T-cell (primary cell): ENCODE data around the gene APC2. TPM values are rescaled to one million over a fixed set of nuclear protein-coding genes. Genes with fewer than 3 reads are reported as not detected.

Source experiments
- ATAC-seq, 4 experiments: fragments of 200-7000 bp in 3 of 4; fragments of 150-1000 bp in 1 of 4; cut with Tn5 transposase; replicated peaks in 1 of 4; 1 replicate in 3 of 4; 2 replicates in 1 of 4; pipeline ENCODE4 v1.10.0; 2021; ENCODE audit warnings: moderate library complexity in 3 of 4, mild to moderate bottlenecking in 2 of 4, moderate number of reproducible peaks in 1 of 4
- CTCF ChIA-PET, 2 donors: fragments of 300-600 bp; sonication (Branson Sonifier 250); formaldehyde crosslinking; loops; one replicate each; lab custom pipeline; 2022; ENCODE audit warnings: antibody characterized with exemption in 2 of 2; lab: Charles Lee
- POLR2A ChIA-PET, 2 donors: fragments of 300-600 bp; sonication (Branson Sonifier 250); formaldehyde crosslinking; loops; one replicate each; lab custom pipeline; 2022; ENCODE audit warnings: antibody characterized with exemption in 2 of 2; lab: Charles Lee
- DNase-seq, 35 experiments: peaks; one replicate each; pipeline versions ENCODE4 v3.0.0 to v3.0.0-alpha.2; 2013 to 2023
- H3K27ac ChIP-seq: one replicate; pipeline ENCODE4 v1.5.1; 2013; ENCODE audit warnings: low read length
- H3K27me3 ChIP-seq, 2 experiments: replicated peaks in 1 of 2; 1 replicate in 1 of 2; 2 replicates in 1 of 2; pipeline versions ENCODE4 v1.6.1 to v1.7.0; 2013; ENCODE audit warnings: low read length in 1 of 2, mixed read lengths in 1 of 2; ENCODE audit not compliant: control insufficient read depth in 2 of 2, insufficient read depth in 2 of 2; ENCODE audit errors: extremely low read depth in 1 of 2
- H3K36me3 ChIP-seq, 2 donors: 1 replicate in 1 of 2; 2 replicates in 1 of 2; pipeline versions ENCODE4 v1.6.1 to v1.7.0; 2013; ENCODE audit warnings: low read length in 1 of 2; ENCODE audit not compliant: control insufficient read depth in 2 of 2, insufficient read depth in 1 of 2; ENCODE audit errors: extremely low read depth in 1 of 2
- H3K4me1 ChIP-seq, 2 experiments: 1 replicate in 1 of 2; 2 replicates in 1 of 2; pipeline versions ENCODE4 v1.6.1 to v1.7.0; 2013; ENCODE audit warnings: low read length in 2 of 2, mixed read lengths in 1 of 2; ENCODE audit not compliant: insufficient read depth in 2 of 2, control insufficient read depth in 1 of 2; ENCODE audit errors: extremely low read depth in 1 of 2
- H3K4me3 ChIP-seq, 2 donors: 1 replicate in 1 of 2; 2 replicates in 1 of 2; pipeline versions ENCODE4 v1.5.1 to v1.7.0; 2013; ENCODE audit warnings: mild to moderate bottlenecking in 2 of 2, low read length in 1 of 2, moderate library complexity in 1 of 2; ENCODE audit not compliant: control insufficient read depth in 1 of 2; ENCODE audit errors: extremely low read depth in 1 of 2
- H3K9me3 ChIP-seq: 2 replicates; pipeline ENCODE4 v1.7.0; 2013
- H3K27ac Mint-ChIP-seq, 2 donors: one replicate each; pipeline ENCODE4 v1.8.0; 2020 to 2021; ENCODE audit warnings: mild to moderate bottlenecking in 2 of 2, mixed read lengths in 2 of 2
- H3K27me3 Mint-ChIP-seq, 2 donors: one replicate each; pipeline ENCODE4 v1.8.0; 2021 to 2022; ENCODE audit warnings: mixed read lengths in 2 of 2
- H3K36me3 Mint-ChIP-seq: one replicate; pipeline ENCODE4 v1.8.0; 2021; ENCODE audit warnings: mixed read lengths
- H3K4me1 Mint-ChIP-seq, 3 donors: one replicate each; pipeline ENCODE4 v1.8.0; 2020 to 2022; ENCODE audit warnings: mixed read lengths in 3 of 3, mild to moderate bottlenecking in 1 of 3
- H3K4me3 Mint-ChIP-seq, 3 donors: one replicate each; pipeline ENCODE4 v1.8.0; 2020 to 2022; ENCODE audit warnings: mild to moderate bottlenecking in 3 of 3, mixed read lengths in 3 of 3, moderate library complexity in 3 of 3
- H3K9me3 Mint-ChIP-seq, 3 donors: one replicate each; pipeline ENCODE4 v1.8.0; 2020 to 2022; ENCODE audit warnings: mixed read lengths in 3 of 3
- WGBS: methylation state at CpG from one replicate; pipeline ENCODE4 v1.1.5; 2013; ENCODE audit warnings: missing lambda C conversion rate; ENCODE audit not compliant: insufficient coverage; 5-methylcytosine and 5-hydroxymethylcytosine counted together
- total RNA-seq, 35 experiments: library from RNA in 6 of 35; stranded (reverse) in 6 of 35; fragments of 120-200 nt in 1 of 35; gene quantifications; one replicate each; pipeline versions ENCODE4 v1.2.1 to v1.2.4 and lab custom pipeline; 2013 to 2026

APC2 gene
- total RNA-seq, 5 donors from 2014 or later (not counting 1 experiment from before 2014, with no cell fraction given): 0.08 to 0.29 (median 0.13) TPM

- peaks cover 18 to 51% of the 10 kb centered on the region in 2 donors for H3K27me3 Mint-ChIP-seq
- peaks cover 4 to 32% of the 10 kb centered on the region in 2 experiments for H3K4me1 ChIP-seq
- WGBS: 34% methylated on average over 35 of the region's 43 CpGs
- H3K36me3 ChIP-seq: peaks cover 0 to 3% of the 10 kb centered on the region in 2 donors
- H3K27ac Mint-ChIP-seq: no peak overlapping the region
- peak overlapping the region in 1 of 3 donors; percentile 58 for H3K4me3 Mint-ChIP-seq
- ChIA-PET CTCF (no interaction called here), POLR2A (no interaction called here)
- ATAC-seq: no peak
- no peak overlapping the region for H3K27ac ChIP-seq
- H3K4me1 Mint-ChIP-seq: peaks cover 7 to 16% (median 10%) of the 10 kb centered on the region in 3 donors
- no peak for DNase-seq
- peaks cover 3% of the 10 kb centered on the region for H3K36me3 Mint-ChIP-seq
- H3K9me3 ChIP-seq: no peaks in the 10 kb centered on the region
- peaks cover 4 to 74% of the 10 kb centered on the region in 2 experiments for H3K27me3 ChIP-seq
- H3K4me3 ChIP-seq: no peak overlapping the region
- no peaks in the 10 kb centered on the region for H3K9me3 Mint-ChIP-seq
Measured at GRCh38 chr19:1456121-1456900, 6.4 kb downstream of the APC2 start.

- WGBS: 25% methylated on average over 48 of the region's 48 CpGs
- H3K9me3 ChIP-seq: no peaks in the 10 kb centered on the region
- Mint-ChIP-seq H3K4me1 (peaks cover 7 to 16% (median 10%) of the 10 kb centered on the region in 3 donors), H3K36me3 (peaks cover 3% of the 10 kb centered on the region), H3K9me3 (no peaks in the 10 kb centered on the region), H3K4me3 (no peak overlapping the region), H3K27ac (no peak overlapping the region), H3K27me3 (peaks cover 14 to 45% of the 10 kb centered on the region in 2 donors)
- ChIA-PET POLR2A (no interaction called here), CTCF (no interaction called here)
- DNase-seq (no peak), ATAC-seq (no peak)
- H3K4me3 ChIP-seq: no peak overlapping the region
- H3K27me3 ChIP-seq: peaks cover 4 to 65% of the 10 kb centered on the region in 2 experiments
- peaks cover 4 to 32% of the 10 kb centered on the region in 2 experiments for H3K4me1 ChIP-seq
- H3K36me3 ChIP-seq: peaks cover 0 to 3% of the 10 kb centered on the region in 2 donors
- no peak overlapping the region for H3K27ac ChIP-seq
Measured at GRCh38 chr19:1457031-1457739, 7.3 kb downstream of the APC2 start.

GRCh38 chr19:1457892-1458291, 8.0 kb downstream of the APC2 start:
- Mint-ChIP-seq H3K27ac (no peak overlapping the region), H3K36me3 (peaks cover 3% of the 10 kb centered on the region), H3K9me3 (no peaks in the 10 kb centered on the region), H3K4me1 (peaks cover 7 to 16% (median 10%) of the 10 kb centered on the region in 3 donors), H3K4me3 (no peak overlapping the region), H3K27me3 (peaks cover 12 to 41% of the 10 kb centered on the region in 2 donors)
- WGBS: 83% methylated on average over 16 of the region's 16 CpGs
- CTCF ChIA-PET: no interaction called here
- peaks cover 2 to 58% of the 10 kb centered on the region in 2 experiments for H3K27me3 ChIP-seq
- H3K36me3 ChIP-seq: peaks cover 0 to 3% of the 10 kb centered on the region in 2 donors
- POLR2A ChIA-PET: no interaction called here
- H3K4me1 ChIP-seq: peaks cover 4 to 28% of the 10 kb centered on the region in 2 experiments
- no peak overlapping the region for H3K27ac ChIP-seq
- no peak overlapping the region for H3K4me3 ChIP-seq
- DNase-seq: no peak
- ATAC-seq: no peak
- H3K9me3 ChIP-seq: no peaks in the 10 kb centered on the region

- 83% methylated on average over 1 of the region's 9 CpGs for WGBS
- H3K27ac ChIP-seq: no peak overlapping the region
- H3K27me3 ChIP-seq: peaks cover 0 to 49% of the 10 kb centered on the region in 2 experiments
- peaks cover 0 to 3% of the 10 kb centered on the region in 2 donors for H3K36me3 ChIP-seq
- peaks cover 4 to 23% of the 10 kb centered on the region in 2 experiments for H3K4me1 ChIP-seq
- no peaks in the 10 kb centered on the region for H3K9me3 ChIP-seq
- H3K4me3 ChIP-seq: no peak overlapping the region
- CTCF ChIA-PET: no interaction called here
- Mint-ChIP-seq H3K36me3 (peaks cover 3% of the 10 kb centered on the region), H3K4me3 (no peak overlapping the region), H3K27me3 (peaks cover 6 to 36% of the 10 kb centered on the region in 2 donors), H3K27ac (no peak overlapping the region), H3K4me1 (peaks cover 7 to 11% (median 8%) of the 10 kb centered on the region in 3 donors), H3K9me3 (no peaks in the 10 kb centered on the region)
- DNase-seq (no peak), ATAC-seq (no peak)
- POLR2A ChIA-PET: no interaction called here
Measured at GRCh38 chr19:1459479-1459878, 9.6 kb downstream of the APC2 start.

GRCh38 chr19:1460033-1460995, 10.4 kb downstream of the APC2 start:
- H3K27ac Mint-ChIP-seq: no peak overlapping the region
- H3K36me3 Mint-ChIP-seq: peaks cover 3% of the 10 kb centered on the region
- Histone ChIP-seq H3K27me3 (peaks cover 0 to 49% of the 10 kb centered on the region in 2 experiments), H3K27ac (no peak overlapping the region), H3K9me3 (no peaks in the 10 kb centered on the region), H3K4me1 (peaks cover 0 to 15% of the 10 kb centered on the region in 2 experiments), H3K4me3 (no peak overlapping the region), H3K36me3 (peaks cover 0 to 3% of the 10 kb centered on the region in 2 donors)
- DNase-seq: no peak
- no peak overlapping the region for H3K4me3 Mint-ChIP-seq
- H3K4me1 Mint-ChIP-seq: peaks cover 5 to 6% (median 5%) of the 10 kb centered on the region in 3 donors
- ChIA-PET POLR2A (no interaction called here), CTCF (no interaction called here)
- no peaks in the 10 kb centered on the region for H3K9me3 Mint-ChIP-seq
- WGBS: 92% methylated on average over 17 of the region's 36 CpGs
- no peak for ATAC-seq
- peaks cover 6 to 32% of the 10 kb centered on the region in 2 donors for H3K27me3 Mint-ChIP-seq
